IPS DF 6.9 (cell line): ENCODE measurements around the gene TGM5.
"Not testable (repeated sequence)": the region's sequence is repeated elsewhere in the genome, so short reads cannot be mapped to it uniquely, and the experiment has no call there.

Experiments
- DNase-seq: peaks from one replicate; pipeline ENCODE4 v3.0.0-alpha.2; 2013; ENCODE audit warnings: low read depth, low spot score
- H3K27ac ChIP-seq: one replicate; pipeline ENCODE4 v1.5.1; 2013; ENCODE audit warnings: low read length, control low read depth
- H3K27me3 ChIP-seq: 2 replicates; pipeline ENCODE4 v1.6.1; 2013; ENCODE audit warnings: mild to moderate bottlenecking, low read length; ENCODE audit not compliant: control insufficient read depth, insufficient read depth
- H3K36me3 ChIP-seq: 2 replicates; pipeline ENCODE4 v1.6.1; 2013; ENCODE audit warnings: low read length; ENCODE audit not compliant: control insufficient read depth, insufficient read depth
- H3K4me1 ChIP-seq: 2 replicates; pipeline ENCODE4 v1.6.1; 2013; ENCODE audit warnings: low read length; ENCODE audit not compliant: control insufficient read depth, insufficient read depth
- H3K4me3 ChIP-seq: 2 replicates; pipeline ENCODE4 v1.5.1; 2013; ENCODE audit warnings: mild to moderate bottlenecking, low read length
- H3K9me3 ChIP-seq: 2 replicates; pipeline ENCODE4 v1.6.1; 2013; ENCODE audit warnings: low read length, inconsistent platforms; ENCODE audit not compliant: control insufficient read depth, insufficient read depth
- WGBS: extraction: QIAGEN DNeasy Blood & Tissue Kit; methylation state at CpG from one replicate; pipeline ENCODE4 v1.1.7; 2013; ENCODE audit warnings: mixed read lengths, missing lambda C conversion rate; ENCODE audit not compliant: insufficient read length, insufficient coverage; 5-methylcytosine and 5-hydroxymethylcytosine counted together

The TGM5 gene

DNA sequence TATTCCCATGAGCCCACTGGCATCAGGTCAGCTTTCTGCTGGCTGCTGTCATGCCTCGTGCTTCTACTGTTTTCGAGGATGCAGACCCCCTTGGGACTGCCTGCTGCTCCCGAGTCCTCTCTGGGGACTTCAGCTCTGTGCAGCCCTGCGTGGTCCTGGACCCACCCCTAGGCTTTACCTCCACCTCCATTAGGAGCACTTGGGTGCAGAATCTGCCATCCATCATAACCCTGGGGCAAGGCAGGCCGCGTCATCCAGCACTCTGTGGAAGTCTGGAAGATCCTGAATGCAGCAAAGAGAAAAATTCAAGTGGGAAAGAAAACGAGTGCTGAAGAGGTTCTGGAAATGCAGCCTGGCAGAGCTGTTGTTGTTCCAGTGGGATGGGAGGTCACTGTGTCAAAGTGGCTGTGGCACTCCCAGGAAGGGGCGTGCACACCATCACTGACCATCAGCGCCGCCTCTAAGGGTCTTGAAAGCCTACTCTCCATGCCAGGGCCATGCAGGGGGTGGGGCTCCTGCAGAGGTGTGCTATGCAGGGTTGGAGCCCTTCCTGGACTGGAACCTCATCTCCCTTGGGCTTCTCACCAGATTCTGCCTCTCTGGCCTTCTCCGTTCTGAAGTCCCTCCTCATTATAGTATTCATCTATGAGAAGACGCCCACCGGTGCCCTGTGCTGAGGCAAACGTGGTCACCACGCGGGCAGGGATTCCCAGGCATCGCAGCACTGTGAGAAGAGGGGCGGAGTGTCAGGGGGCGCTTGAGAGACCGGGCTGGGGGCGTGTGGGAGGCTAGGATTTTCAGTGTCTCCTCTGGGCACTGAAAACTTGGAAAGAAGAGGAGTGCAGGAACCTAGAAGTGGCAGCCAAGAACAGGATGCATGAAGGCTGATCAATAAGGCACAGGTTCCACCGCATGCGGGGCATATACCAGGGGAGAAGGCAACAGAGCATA lies 58.4 kb downstream of the TGM5 start:
- H3K36me3 ChIP-seq = no peaks in the 10 kb centered on the region
- no peaks in the 10 kb centered on the region for H3K27me3 ChIP-seq
- no peak for DNase-seq
- H3K27ac ChIP-seq = no peak overlapping the region
- WGBS = no CpG with 5 or more reads among the region's 23 CpGs
- no peak overlapping the region for H3K4me3 ChIP-seq
- H3K4me1 ChIP-seq = no peaks in the 10 kb centered on the region; the same call in 1 of the 2 replicates
- H3K9me3 ChIP-seq = no peaks in the 10 kb centered on the region

DNA sequence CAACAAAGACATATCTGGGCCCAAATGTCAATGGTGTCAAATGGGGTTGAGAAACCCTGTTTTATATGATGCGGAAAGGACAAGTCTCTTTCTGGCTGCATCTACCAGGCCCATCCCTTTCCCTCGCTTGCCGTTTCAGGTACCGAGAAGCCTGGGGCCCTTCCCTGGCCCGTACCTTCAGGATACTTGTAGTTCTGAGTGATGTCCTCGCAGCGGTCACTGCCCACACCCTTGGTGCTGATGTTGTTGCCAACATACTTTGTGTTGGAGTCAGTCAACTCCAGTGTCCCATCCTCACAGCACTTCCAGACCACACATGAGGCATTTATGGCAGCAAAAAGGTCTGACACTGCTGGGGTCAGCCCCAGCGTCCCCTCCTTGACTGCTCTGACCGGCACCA lies 59.7 kb downstream of the TGM5 start:
- Histone ChIP-seq H3K27ac (no peak overlapping the region), H3K4me3 (no peak overlapping the region), H3K36me3 (no peaks in the 10 kb centered on the region), H3K9me3 (no peaks in the 10 kb centered on the region), H3K27me3 (no peaks in the 10 kb centered on the region), H3K4me1 (no peaks in the 10 kb centered on the region; the same call in 1 of the 2 replicates)
- no peak for DNase-seq
- WGBS = no CpG with 5 or more reads among the region's 9 CpGs

DNA sequence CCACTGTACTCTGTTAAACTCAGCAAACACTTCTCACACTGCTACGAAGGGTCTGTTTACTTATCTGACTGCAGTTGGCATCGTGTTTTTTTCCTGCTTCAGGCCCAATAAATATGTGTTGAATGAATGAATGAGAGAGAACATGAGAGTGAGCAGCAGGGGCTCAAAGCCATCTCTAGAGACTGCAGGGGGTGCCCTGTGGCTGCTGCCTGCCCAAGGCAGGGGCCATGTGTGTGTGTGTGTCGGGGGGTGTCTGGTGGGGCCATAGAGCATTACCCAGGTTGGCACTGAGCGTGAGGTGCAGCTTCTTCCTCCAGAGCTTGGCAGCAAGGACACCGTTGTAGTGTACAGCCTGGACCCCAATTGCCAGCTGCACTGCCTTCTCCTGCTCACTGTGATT lies 60.7 kb downstream of the TGM5 start:
- Histone ChIP-seq H3K9me3 (no peaks in the 10 kb centered on the region), H3K36me3 (no peaks in the 10 kb centered on the region), H3K4me1 (no peaks in the 10 kb centered on the region; the same call in 1 of the 2 replicates), H3K27ac (no peak overlapping the region), H3K27me3 (no peaks in the 10 kb centered on the region), H3K4me3 (no peak overlapping the region)
- no peak for DNase-seq
- WGBS = no CpG with 5 or more reads among the region's 5 CpGs

DNA sequence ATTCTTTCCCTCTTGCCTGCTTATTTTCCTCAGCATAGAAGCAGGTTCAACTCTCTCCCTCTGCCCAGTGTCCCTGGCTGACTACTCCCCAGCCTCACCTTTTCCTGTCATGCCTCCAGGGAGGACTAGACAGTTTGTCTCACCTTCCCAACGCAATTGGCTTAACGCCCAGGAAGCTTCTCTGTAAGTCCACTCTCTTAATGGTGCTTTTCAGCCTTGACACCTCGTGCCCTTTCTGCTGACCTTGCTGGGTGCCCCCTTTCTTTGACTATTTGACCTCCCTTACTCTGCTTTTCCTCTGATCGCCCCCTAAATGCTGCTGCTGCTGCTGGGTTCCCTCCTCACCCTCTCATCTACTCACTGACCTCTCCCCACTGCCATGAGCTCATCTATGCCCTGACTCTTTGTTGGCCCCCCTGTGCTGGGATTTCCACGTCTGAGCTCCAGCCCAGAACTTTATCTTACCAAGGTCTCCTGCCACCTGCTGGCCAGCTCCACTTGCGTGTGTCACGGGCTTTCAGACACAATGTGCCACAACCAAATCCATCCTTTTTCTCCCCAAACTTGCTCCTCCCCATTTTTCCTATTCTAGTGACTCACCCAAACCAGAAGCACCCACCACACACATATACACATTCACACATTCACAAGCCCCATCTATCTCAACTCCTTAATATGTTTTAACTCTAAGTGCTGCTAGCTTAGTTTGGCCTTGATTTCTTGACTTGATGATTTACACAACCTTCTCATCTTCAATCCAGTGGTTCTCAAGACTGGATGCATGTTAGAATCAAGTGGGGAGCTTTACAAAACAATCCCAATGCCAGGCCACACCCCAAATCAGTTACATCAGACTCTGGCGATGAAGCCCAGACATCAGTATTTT lies 62.5 kb downstream of the TGM5 start:
- DNase-seq = no peak
- H3K27me3 ChIP-seq = no peaks in the 10 kb centered on the region
- H3K4me3 ChIP-seq = no peak overlapping the region
- WGBS = no CpG with 5 or more reads among the region's 8 CpGs
- H3K27ac ChIP-seq = no peak overlapping the region
- H3K4me1 ChIP-seq = no peaks in the 10 kb centered on the region
- H3K9me3 ChIP-seq = no peaks in the 10 kb centered on the region
- no peaks in the 10 kb centered on the region for H3K36me3 ChIP-seq

DNA sequence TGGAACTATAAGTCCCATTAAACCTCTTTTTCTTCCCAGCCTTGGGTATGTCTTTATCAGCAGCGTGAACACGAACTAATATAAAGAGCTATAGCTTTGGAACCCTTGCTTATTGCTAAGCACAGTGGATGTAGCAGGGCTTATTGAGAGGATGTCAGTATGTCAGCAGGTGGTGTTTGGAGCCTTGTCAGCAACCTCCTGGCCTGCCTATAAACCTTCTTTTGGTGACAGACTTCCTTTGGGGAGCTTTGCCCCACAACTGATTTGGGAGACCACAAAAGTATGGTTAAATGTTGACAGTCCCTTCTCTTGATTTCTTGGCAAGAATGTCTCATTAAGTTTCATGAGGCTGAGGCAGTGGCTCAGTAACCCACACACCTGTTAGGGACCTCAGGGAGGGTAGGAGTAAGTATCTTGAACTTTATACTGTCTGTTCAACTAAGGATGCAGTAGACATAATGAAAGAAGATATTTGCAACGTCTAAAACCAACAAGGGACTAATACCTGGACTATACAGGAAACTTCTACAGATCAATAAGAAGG lies 66.7 kb downstream of the TGM5 start:
- Histone ChIP-seq H3K27ac (no peak overlapping the region), H3K36me3 (no peaks in the 10 kb centered on the region), H3K27me3 (no peaks in the 10 kb centered on the region), H3K4me1 (no peaks in the 10 kb centered on the region), H3K9me3 (no peaks in the 10 kb centered on the region; the same call in 1 of the 2 replicates), H3K4me3 (no peak overlapping the region)
- no CpG with 5 or more reads among the region's 3 CpGs for WGBS
- DNase-seq = no peak

DNA sequence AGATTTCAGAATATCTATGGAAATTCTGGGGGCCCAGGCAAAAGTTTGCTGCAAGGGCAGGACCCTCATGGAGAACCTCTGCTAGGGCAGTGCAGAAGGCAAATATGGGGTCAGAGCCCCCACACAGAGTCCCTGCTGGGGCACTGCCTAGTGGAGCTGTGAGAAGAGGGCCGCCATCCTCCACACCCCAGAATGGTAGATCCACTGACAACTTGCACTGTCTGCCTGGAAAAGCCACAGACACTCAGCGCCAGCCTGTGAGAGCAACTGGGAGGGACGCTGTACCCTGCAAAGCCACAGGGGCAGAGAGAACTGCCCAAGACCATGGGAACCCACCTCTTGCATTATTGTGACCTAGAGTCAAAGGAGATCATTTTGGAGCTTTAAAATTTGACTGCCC lies 67.7 kb downstream of the TGM5 start:
- Histone ChIP-seq H3K27ac (no peak overlapping the region), H3K9me3 (no peaks in the 10 kb centered on the region; the same call in 1 of the 2 replicates), H3K36me3 (no peaks in the 10 kb centered on the region), H3K4me1 (no peaks in the 10 kb centered on the region), H3K4me3 (no peak overlapping the region), H3K27me3 (no peaks in the 10 kb centered on the region)
- no CpG with 5 or more reads among the region's 3 CpGs for WGBS
- DNase-seq = no peak

DNA sequence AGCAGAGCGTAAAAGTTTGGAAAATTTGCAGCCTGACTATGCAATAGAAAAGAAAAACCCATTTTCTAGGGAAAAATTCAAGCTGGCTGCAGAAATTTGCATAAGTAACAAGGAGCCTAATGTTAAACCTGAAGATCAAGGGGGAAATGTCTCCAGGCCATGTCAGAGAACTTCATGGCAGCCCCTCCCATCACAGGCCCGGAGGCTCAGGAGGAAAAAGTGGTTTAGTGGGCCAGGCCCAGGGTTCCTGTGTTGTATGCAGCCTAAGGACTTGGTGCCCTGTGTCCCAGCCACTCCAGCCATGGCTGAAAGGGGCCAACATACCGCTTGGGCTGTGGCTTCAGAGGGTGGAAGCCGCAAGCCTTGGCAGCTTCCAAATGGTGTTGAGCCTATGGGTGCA lies 68.2 kb downstream of the TGM5 start:
- not testable (repeated sequence) for H3K4me1 ChIP-seq, H3K4me3 ChIP-seq, H3K27me3 ChIP-seq, H3K36me3 ChIP-seq, H3K27ac ChIP-seq, H3K9me3 ChIP-seq, DNase-seq
- no CpG with 5 or more reads among the region's 4 CpGs for WGBS

DNA sequence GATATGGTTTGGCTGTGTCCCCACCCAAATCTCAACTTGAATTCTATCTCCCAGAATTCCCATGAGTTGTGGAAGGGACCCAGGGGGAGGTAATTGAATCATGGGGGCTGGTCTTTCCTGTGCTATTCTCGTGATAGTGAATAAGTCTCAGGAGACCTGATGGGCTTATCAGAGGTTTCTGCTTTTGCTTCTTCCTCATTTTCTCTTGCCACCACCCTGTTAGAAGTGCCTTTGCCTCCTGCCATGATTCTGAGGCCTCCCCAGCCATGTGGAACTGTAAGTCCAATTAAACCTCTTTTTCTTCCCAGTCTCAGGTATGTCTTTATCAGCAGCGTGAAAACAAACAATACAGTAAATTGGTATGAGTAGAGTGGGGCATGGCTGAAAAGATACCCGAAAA lies 69.0 kb downstream of the TGM5 start:
- not testable (repeated sequence) for H3K9me3 ChIP-seq, H3K36me3 ChIP-seq, H3K4me1 ChIP-seq, H3K27ac ChIP-seq, DNase-seq, H3K27me3 ChIP-seq, H3K4me3 ChIP-seq
- no CpG with 5 or more reads among the region's 3 CpGs for WGBS

DNA sequence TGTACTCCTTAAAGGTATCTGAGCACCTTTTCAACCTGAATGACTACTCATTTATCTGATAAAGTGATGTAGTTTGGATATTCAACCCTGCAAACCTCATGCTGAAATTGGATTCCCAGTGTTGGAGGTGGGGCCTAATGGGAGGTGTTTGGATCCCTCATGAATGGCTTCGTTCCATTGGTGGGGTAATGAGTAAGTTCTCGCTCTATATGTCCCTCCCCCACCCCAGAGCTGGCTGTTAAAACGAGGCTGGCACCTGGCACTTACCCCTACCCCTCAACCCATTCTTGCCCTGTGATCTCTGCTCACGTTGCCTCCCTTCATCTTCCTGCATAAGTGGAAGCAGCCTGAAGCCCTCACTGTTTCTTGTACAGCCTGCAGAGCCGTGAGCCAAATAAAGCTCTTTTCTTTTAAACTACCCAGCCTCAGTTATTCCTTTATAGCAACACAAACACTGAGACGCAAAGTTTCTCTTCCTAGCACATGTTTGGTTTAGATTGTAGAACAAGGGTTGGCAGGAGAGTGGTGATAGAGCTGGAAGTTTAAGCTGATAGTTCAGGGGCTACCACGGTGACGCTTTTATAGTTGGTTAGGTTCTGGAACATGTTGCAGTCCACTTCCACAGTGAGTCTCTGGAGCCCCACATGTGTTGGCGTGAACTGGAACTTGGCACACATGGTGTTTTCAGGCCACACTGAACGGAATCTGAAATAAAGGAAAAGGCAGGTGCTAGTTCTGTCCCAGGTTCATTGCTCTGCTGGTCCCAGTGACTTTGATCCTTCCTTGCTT lies 69.8 kb downstream of the TGM5 start:
- Histone ChIP-seq H3K4me1 (no peaks in the 10 kb centered on the region), H3K27ac (no peak overlapping the region), H3K4me3 (no peak overlapping the region), H3K9me3 (no peaks in the 10 kb centered on the region; the same call in 1 of the 2 replicates), H3K27me3 (no peaks in the 10 kb centered on the region), H3K36me3 (no peaks in the 10 kb centered on the region)
- no peak for DNase-seq
- WGBS = no CpG with 5 or more reads among the region's 10 CpGs

DNA sequence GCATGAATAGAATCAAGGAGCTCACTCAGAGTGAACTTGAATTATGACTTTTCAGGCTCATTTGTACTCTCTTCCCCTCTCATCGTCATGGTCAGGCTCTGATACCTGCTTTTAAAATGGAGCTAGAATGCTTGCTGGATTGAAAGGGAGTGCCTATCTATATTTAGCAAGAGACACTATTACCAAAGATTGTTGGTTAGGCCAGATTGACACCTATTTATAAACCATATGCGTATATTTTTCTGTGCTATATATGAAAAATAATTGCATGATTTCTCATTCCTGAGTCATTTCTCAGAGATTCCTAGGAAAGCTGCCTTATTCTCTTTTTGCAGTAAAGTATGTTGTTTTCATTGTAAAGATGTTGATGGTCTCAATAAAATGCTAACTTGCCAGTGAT lies 71.9 kb downstream of the TGM5 start:
- Histone ChIP-seq H3K4me1 (no peaks in the 10 kb centered on the region), H3K9me3 (no peaks in the 10 kb centered on the region; the same call in 1 of the 2 replicates), H3K27ac (no peak overlapping the region), H3K36me3 (no peaks in the 10 kb centered on the region; the same call in 1 of the 2 replicates), H3K27me3 (no peaks in the 10 kb centered on the region), H3K4me3 (no peak overlapping the region)
- DNase-seq = no peak
- WGBS = no CpG with 5 or more reads among the region's 2 CpGs
